GM21619 (cell line): ENCODE measurements around the gene S100A3.
"Not testable (repeated sequence)": the region's sequence is repeated elsewhere in the genome, so short reads cannot be mapped to it uniquely, and the experiment has no call there.

ENCODE experiments used
- ATAC-seq: cut with Tn5 transposase; IDR thresholded peaks from one replicate; pipeline ENCODE4 v1.9.1; 2021; ENCODE audit not compliant: unreplicated experiment

Gene S100A3

GRCh38 chr1:153536012-153536670 lies 12.9 kb downstream of the S100A3 start:
- peak; percentile 52 for ATAC-seq

- ATAC-seq: peak; percentile 18
Measured at GRCh38 chr1:153535242-153536011, 13.6 kb downstream of the S100A3 start, which contains the start of gene S100A6. TSS of gene S100A6 (minus strand) at chr1:153535991. CDS start at chr1:153535339, 652 bp downstream.

GRCh38 chr1:153534925-153535241 lies 14.2 kb downstream of the S100A3 start:
- ATAC-seq: no peak

- no peak for ATAC-seq
Measured at GRCh38 chr1:153534226-153534924, 14.7 kb downstream of the S100A3 start.

DNA sequence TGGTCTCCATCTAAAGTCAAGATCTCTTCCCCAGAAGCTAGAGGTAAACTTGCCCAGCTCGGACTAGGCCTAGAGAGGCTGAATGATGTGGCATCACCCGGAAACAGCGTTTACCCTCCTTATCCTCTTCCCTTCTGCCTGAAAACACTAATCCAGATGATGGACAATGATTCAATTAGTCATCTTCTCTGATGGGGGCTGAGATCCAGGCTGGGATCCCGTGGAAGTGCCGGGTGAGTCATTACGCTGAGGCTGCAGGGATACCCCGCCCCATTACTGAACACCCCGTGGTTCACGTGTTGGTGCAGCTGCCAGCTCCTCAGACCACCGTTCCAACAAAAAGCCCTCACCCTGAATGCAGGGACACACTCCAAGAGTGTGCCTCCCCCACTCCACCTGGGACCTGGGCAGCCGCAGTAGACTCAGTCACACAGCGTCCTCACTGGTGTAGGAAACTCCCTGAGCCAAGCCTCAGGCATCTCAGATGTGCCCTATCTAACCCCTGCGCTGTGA lies 15.3 kb downstream of the S100A3 start:
- no peak for ATAC-seq

GRCh38 chr1:153532769-153533599 lies 16.1 kb downstream of the S100A3 start:
- ATAC-seq: no peak

GRCh38 chr1:153532181-153532580 lies 16.9 kb downstream of the S100A3 start:
- ATAC-seq: no peak

- no peak for ATAC-seq
Measured at GRCh38 chr1:153531638-153532037, 17.4 kb downstream of the S100A3 start.

- no peak for ATAC-seq
Measured at GRCh38 chr1:153527683-153528040, 21.4 kb downstream of the S100A3 start.

GRCh38 chr1:153527023-153527682 lies 21.9 kb downstream of the S100A3 start:
- ATAC-seq: no peak

DNA sequence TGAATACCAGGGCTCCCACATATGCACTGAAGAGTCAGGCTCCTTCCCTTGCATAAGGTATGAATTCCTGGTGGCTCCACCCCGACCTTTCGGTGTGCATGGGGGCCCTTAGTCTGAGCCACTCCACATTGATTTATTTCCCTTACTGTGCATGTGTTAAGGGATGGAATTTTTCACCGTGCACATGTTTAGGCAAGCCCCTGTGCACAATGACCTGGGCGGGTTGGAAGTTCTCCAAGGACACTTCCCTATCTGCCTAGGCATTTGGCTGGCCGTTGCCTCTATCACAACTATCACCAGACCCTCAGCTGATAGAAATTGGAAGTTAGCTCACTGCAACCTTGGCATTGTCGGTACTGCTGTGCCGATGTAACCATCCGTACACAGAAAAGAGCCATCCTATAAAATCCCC lies 22.9 kb downstream of the S100A3 start:
- no peak for ATAC-seq

- no peak for ATAC-seq
Measured at GRCh38 chr1:153525088-153525728, 23.9 kb downstream of the S100A3 start.

- ATAC-seq: not testable (repeated sequence)
Measured at GRCh38 chr1:153522353-153523048, 26.6 kb downstream of the S100A3 start.

DNA sequence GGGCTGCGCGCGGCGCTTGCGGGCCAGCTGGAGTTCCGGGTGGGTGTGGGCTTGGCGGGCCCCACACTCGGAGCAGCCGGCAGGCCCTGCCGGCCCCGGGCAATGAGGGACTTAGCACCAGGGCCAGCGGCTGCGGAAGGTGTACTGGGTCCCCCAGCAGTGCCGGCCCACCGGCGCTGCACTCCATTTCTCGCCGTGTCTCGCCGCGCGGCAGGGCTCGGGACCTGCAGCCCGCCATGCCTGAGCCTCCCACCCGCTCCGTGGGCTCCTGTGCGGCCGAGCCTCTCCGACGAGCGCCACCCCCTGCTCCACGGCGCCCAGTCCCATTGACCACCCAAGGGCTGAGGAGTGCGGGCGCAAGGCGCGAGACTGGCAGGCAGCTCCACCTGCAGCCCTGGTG lies 27.2 kb downstream of the S100A3 start:
- not testable (repeated sequence) for ATAC-seq

DNA sequence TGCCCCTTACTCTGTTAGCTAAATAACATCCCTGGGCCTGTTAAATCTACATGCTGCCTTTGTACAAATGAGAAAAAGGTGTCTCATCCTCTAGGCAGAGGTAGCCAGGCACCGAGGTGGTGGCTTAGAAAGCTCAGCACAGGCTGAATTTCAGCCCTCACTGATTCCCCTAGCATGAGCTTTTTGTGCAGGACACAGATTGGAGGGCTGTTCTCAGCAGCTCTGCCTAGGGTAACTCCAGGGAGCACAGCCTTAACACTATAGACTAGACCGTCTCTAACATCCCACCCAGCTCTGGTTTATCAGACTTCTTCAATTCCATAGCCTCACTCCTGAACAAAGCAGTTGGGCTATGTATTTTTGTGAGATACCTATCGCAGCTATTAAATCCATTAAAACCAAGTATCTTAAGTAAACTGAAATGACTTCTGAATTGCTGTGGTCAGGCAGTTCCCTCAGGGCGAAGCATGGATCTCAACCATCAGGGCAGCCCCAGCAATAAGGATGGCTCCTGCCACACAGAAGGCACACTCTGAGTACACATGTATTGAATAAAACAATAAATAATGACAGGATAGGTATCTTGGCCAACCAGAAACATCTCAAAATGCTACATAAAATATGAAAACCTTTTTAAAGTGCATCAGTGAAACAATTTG lies 28.1 kb downstream of the S100A3 start:
- no peak for ATAC-seq

DNA sequence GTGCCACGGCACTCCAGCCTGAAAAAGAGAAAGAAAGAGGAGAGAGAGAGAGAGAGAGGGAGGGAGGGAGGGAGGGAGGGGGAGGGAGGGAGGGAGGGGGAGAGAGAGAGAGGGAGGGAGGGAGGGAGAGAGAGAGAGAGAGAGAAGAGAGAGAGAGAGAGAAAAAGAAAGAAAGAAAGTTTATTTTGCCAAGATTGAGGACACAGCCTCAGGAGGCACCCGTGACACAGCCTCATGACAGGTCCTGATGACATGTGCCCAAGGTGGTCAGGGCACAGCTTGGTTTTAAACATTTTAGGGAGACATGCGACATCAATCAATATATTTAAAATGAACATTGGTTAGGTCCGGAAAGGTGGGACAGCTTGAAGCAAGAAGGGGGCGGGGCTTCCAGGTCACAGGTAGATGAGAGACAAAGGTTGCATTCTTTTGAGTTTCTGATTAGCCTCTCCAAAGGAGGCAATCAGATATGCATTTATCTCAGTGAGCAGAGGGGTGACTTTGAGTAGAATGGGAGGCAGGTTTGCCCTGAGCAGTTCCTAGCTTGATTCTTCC lies 28.8 kb downstream of the S100A3 start:
- not testable (repeated sequence) for ATAC-seq

GRCh38 chr1:153519242-153519641 lies 29.8 kb downstream of the S100A3 start:
- no peak for ATAC-seq
